T-helper 17 cell (primary cell): ENCODE data around the gene SNAP47. TPM values are rescaled to one million over a fixed set of nuclear protein-coding genes. Genes with fewer than 3 reads are reported as not detected.

Source experiments
- ATAC-seq: fragments of 150-1000 bp; cut with Tn5 transposase; 2 replicates; pipeline ENCODE4 v1.10.0; 2021; ENCODE audit warnings: mild to moderate bottlenecking, moderate library complexity
- DNase-seq, 3 donors: peaks; one replicate each; pipeline versions ENCODE4 v3.0.0 to v3.0.0-alpha.2; 2020 to 2021
- H3K9me3 ChIP-seq: one replicate; pipeline ENCODE4 v1.7.0; 2013; ENCODE audit warnings: low read length, mild to moderate bottlenecking; ENCODE audit not compliant: control insufficient read depth, poor library complexity, severe bottlenecking
- H3K27ac Mint-ChIP-seq: one replicate; pipeline ENCODE4 v1.8.0; 2022; ENCODE audit warnings: mild to moderate bottlenecking, moderate library complexity, mixed read lengths
- H3K27me3 Mint-ChIP-seq: one replicate; pipeline ENCODE4 v1.8.0; 2022; ENCODE audit warnings: mixed read lengths
- H3K36me3 Mint-ChIP-seq: one replicate; pipeline ENCODE4 v1.8.0; 2022; ENCODE audit warnings: low read depth, mixed read lengths
- H3K4me1 Mint-ChIP-seq: one replicate; pipeline ENCODE4 v1.8.0; 2022; ENCODE audit warnings: mild to moderate bottlenecking, mixed read lengths
- H3K4me3 Mint-ChIP-seq: one replicate; pipeline ENCODE4 v1.8.0; 2022; ENCODE audit warnings: mild to moderate bottlenecking, moderate library complexity, mixed read lengths
- total RNA-seq, 4 donors: library from RNA in 2 of 4; stranded (reverse) in 2 of 4; gene quantifications; one replicate each; pipeline ENCODE4 v1.2.3 and lab custom pipeline; 2022 to 2026

SNAP47 gene
- total RNA-seq, 2 donors from 2014 or later = 20.4 to 23.6 TPM

DNA sequence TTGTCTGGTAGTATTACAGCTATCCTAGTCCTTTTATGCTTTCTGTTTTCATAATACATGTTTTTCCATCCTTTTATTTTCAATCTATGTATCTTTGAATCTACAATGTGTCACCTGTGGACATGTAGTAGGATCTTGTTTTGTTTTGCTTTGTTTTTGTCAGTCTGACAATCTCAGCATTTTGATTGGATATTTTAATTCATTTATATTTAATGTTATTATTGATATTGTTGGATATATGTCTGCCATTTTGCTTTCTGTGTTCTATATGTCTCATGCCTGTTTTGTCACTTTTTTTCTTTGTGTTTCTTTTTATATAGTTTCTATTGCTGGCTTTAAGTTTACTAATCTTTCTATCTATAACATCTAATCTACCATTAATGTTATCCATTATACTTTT lies 68.7 kb downstream of the SNAP47 start:
- H3K27me3 Mint-ChIP-seq = peaks cover 10% of the 10 kb centered on the region

GRCh38 chr1:227805606-227806197 lies 70.5 kb downstream of the SNAP47 start:
- H3K4me3 Mint-ChIP-seq = peak overlapping the region; percentile 10
- H3K27me3 Mint-ChIP-seq = peaks cover 10% of the 10 kb centered on the region
- H3K9me3 ChIP-seq = no peaks in the 10 kb centered on the region
- peaks cover 2% of the 10 kb centered on the region for H3K4me1 Mint-ChIP-seq
- no peak for ATAC-seq
- no peak for DNase-seq
- no peak overlapping the region for H3K27ac Mint-ChIP-seq
- no peaks in the 10 kb centered on the region for H3K36me3 Mint-ChIP-seq

More for the DNA sequence above, 68.7 kb downstream of the SNAP47 start:
- H3K4me3 Mint-ChIP-seq = no peak overlapping the region
- no peaks in the 10 kb centered on the region for H3K9me3 ChIP-seq
- peaks cover 3% of the 10 kb centered on the region for H3K4me1 Mint-ChIP-seq
- H3K36me3 Mint-ChIP-seq = no peaks in the 10 kb centered on the region
- DNase-seq = no peak
- no peak overlapping the region for H3K27ac Mint-ChIP-seq
- ATAC-seq = no peak

DNA sequence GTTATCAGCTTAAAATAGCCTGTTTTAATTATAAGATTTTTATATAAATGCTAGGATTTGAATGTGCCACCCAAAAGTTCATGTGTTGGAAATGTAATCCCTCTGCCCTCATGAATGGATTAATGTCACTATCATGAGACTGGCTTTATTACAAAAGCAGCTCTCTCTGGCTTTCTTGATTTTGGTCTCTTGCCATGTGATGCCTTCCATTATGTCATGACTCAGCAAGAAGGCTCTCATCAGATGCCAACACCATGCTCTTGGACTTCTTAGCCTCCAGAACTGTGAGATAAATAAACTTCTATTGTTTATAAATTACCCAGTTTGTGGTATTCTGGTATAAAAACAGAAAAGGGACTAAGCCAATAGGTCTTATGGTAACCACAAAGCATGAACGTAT lies 73.3 kb downstream of the SNAP47 start:
- H3K4me3 Mint-ChIP-seq = no peak overlapping the region
- DNase-seq (no peak), ATAC-seq (no peak)
- peaks cover 2% of the 10 kb centered on the region for H3K4me1 Mint-ChIP-seq
- H3K36me3 Mint-ChIP-seq = peaks cover 2% of the 10 kb centered on the region
- H3K9me3 ChIP-seq = no peaks in the 10 kb centered on the region
- H3K27me3 Mint-ChIP-seq = peaks cover 10% of the 10 kb centered on the region
- no peak overlapping the region for H3K27ac Mint-ChIP-seq

DNA sequence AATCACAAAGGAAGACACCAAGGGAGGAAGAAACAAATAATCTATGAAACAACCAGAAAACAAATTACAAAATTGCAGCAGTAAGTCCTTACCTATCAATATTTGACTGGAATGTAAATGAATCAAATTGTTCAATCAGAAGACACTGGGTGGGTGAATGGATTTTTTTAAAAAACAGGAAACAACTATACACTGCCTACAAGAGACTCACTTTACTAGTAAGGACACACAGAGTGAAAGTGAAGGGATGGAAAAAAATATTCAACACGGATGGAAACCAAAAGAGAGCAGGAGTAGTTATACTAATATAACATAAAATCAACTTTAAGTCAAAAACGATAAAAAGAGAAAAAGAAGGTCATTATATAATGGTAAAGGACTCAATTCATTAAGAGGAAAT lies 73.8 kb downstream of the SNAP47 start:
- H3K27ac Mint-ChIP-seq = no peak overlapping the region
- no peaks in the 10 kb centered on the region for H3K9me3 ChIP-seq
- DNase-seq = no peak
- no peak for ATAC-seq
- peaks cover 2% of the 10 kb centered on the region for H3K36me3 Mint-ChIP-seq
- peaks cover 2% of the 10 kb centered on the region for H3K4me1 Mint-ChIP-seq
- H3K27me3 Mint-ChIP-seq = peaks cover 10% of the 10 kb centered on the region
- no peak overlapping the region for H3K4me3 Mint-ChIP-seq

DNA sequence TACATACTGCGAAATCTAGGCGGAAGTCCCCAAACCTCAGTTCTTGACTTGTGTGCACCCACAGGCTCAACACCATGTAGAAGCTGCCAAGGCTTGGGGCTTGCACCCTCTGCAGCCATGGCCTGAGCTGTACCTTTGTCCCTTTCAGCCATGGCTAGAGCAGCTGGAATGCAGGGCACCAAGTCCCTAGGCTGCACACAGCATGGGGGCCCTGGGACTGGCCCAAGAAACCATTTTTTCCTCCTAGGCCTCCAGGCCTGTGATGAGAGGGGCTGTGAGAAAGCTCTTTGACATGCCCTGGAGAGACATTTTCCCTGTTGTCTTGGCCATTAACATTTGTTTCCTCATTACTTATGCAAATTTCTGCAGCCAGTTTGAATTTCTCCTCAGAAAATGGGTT lies 78.7 kb downstream of the SNAP47 start:
- Mint-ChIP-seq H3K36me3 (peaks cover 2% of the 10 kb centered on the region), H3K4me3 (no peak overlapping the region), H3K27ac (no peak overlapping the region), H3K27me3 (no peaks in the 10 kb centered on the region), H3K4me1 (no peaks in the 10 kb centered on the region)
- no peaks in the 10 kb centered on the region for H3K9me3 ChIP-seq
- ATAC-seq (no peak), DNase-seq (no peak)

DNA sequence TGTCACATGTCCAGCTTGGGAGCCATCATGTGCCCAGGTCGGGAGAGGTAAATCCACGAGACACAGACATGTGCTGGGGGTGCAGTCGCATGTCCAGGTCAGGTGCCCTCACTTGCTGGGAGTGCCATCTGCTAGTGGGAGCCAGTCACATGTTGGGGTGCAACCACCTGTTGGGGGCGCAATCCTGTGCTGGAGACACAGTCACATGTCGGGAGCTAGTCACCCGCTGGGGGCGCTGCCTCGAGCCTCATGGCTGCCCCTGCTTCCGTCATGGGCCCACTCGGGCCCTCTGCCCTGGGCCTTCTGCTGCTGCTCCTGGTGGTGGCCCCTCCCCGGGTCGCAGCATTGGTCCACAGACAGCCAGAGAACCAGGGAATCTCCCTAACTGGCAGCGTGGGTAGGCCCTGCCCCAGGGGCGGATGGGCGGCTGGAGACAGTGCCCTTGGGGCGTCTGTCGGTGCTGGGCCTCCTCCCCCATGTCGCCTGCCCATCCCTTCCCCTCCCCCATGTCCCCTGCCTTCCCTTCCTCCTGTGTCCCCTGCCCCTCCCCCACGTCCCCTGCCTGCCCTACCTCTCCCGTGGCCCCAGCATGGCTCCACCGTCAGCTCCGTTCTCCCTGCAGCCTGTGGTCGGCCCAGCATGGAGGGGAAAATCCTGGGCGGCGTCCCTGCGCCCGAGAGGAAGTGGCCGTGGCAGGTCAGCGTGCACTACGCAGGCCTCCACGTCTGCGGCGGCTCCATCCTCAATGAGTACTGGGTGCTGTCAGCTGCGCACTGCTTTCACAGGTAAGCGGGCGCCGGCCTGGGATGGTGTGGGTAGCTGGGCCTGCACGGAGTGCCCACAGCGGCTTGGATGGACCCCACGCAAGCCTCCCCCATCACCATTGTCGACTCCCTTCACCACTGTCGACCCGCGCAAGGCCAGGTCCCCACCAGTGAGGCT lies 80.5 kb downstream of the SNAP47 start, which contains the start of gene PRSS38:
Gene PRSS38 (plus strand): TSS at position 208 of the 942 bp plus-strand sequence. CDS start 42 bp downstream, at position 250.
- H3K9me3 ChIP-seq = no peaks in the 10 kb centered on the region
- Mint-ChIP-seq H3K4me1 (no peaks in the 10 kb centered on the region), H3K4me3 (no peak within 1 kb of the TSS), H3K36me3 (peaks cover 2% of the 10 kb centered on the region), H3K27ac (no peak within 1 kb of the TSS), H3K27me3 (no peaks in the 10 kb centered on the region)
- ATAC-seq = no peak
- no peak for DNase-seq

- H3K4me1 Mint-ChIP-seq = no peaks in the 10 kb centered on the region
- H3K27ac Mint-ChIP-seq = no peak overlapping the region
- H3K27me3 Mint-ChIP-seq = no peaks in the 10 kb centered on the region
- H3K4me3 Mint-ChIP-seq = no peak overlapping the region
- DNase-seq (no peak), ATAC-seq (no peak)
- H3K36me3 Mint-ChIP-seq = peaks cover 2% of the 10 kb centered on the region
- H3K9me3 ChIP-seq = no peaks in the 10 kb centered on the region
Measured at GRCh38 chr1:227816750-227817446, 81.7 kb downstream of the SNAP47 start.

GRCh38 chr1:227823537-227823936 lies 88.3 kb downstream of the SNAP47 start:
- ATAC-seq = no peak
- no peak for DNase-seq
- peaks cover 2% of the 10 kb centered on the region for H3K36me3 Mint-ChIP-seq
- no peaks in the 10 kb centered on the region for H3K4me1 Mint-ChIP-seq
- H3K27ac Mint-ChIP-seq = no peak overlapping the region
- no peaks in the 10 kb centered on the region for H3K27me3 Mint-ChIP-seq
- no peaks in the 10 kb centered on the region for H3K9me3 ChIP-seq
- no peak overlapping the region for H3K4me3 Mint-ChIP-seq

GRCh38 chr1:227824204-227824603 lies 89.0 kb downstream of the SNAP47 start:
- Mint-ChIP-seq H3K36me3 (peaks cover 2% of the 10 kb centered on the region), H3K27me3 (no peaks in the 10 kb centered on the region), H3K27ac (no peak overlapping the region), H3K4me3 (no peak overlapping the region), H3K4me1 (no peaks in the 10 kb centered on the region)
- no peaks in the 10 kb centered on the region for H3K9me3 ChIP-seq
- DNase-seq (no peak), ATAC-seq (no peak)

DNA sequence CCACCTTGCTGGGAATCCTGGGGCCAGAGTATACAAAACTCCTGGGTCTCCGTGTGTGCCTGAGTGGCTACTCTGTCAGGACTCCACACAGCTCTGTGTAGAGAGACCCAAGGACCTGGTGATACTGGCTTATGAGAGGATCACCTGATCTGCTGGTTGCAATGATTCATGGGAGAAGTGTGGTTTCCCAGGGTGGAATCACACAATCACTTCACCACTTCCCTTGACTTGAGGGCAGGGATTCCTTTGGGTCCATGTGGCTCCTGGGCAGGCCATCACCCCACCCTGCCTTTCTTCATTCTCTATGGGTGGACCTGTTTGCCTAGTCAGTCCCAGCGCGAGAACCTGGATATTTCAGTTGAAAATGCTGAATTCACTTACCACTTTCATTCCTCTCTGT lies 93.6 kb downstream of the SNAP47 start:
- H3K27ac Mint-ChIP-seq = no peak overlapping the region
- no peak overlapping the region for H3K4me3 Mint-ChIP-seq
- no peaks in the 10 kb centered on the region for H3K4me1 Mint-ChIP-seq
- no peaks in the 10 kb centered on the region for H3K9me3 ChIP-seq
- peaks cover 5% of the 10 kb centered on the region for H3K27me3 Mint-ChIP-seq
- DNase-seq = no peak
- ATAC-seq = no peak
- peaks cover 2% of the 10 kb centered on the region for H3K36me3 Mint-ChIP-seq

Other genes with a start within 250 kb of the SNAP47 start
- 1 to 10 TPM; 5.5 to 7.3 TPM for gene ZNF678, start 171.9 kb upstream of the SNAP47 start, total RNA-seq
- gene JMJD4, start 133 bp upstream of the SNAP47 start, total RNA-seq = 10 to 100 TPM in 1 of 2 donors, 1 to 10 TPM in 1; 6.8 to 11.2 TPM
- not detected for gene PRSS38, start 80.2 kb downstream of the SNAP47 start, total RNA-seq
- under 1 TPM; 0.10 to 0.18 TPM for gene WNT9A, start 212.5 kb downstream of the SNAP47 start, total RNA-seq